Measurements from ENCODE around the gene ATG4C.

The ATG4C gene

DNA sequence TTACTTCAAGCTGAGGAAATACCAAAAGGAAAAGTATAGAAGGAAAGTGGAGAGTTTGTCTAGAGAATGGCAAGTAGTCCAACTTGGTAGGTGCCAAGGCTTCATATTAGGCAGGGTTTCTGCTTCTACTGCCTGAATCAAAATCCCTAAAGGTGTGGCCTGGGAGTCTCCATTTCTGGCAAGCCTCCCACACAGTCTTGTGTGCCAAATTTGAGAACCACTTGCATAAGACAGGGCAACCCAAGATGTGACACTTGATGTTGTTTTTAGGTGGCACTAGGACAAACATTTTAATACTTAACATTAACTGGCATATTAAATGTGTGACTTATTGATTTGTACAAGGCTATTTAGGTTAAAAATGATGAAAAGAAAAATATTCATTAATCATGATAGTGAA, 60.1 kb downstream of the ATG4C start:
- no peaks in the 10 kb centered on the region for H3K9me3 ChIP-seq (ENCODE audit: control insufficient read depth, insufficient read depth, low read depth, low read length)
- H3K4me3 ChIP-seq (ENCODE audit: low read depth, low read length): no peak overlapping the region
- no peaks in the 10 kb centered on the region for H3K36me3 ChIP-seq (ENCODE audit: control insufficient read depth in 2 of 2, insufficient read depth in 1 of 2, low read length in 2 of 2)
- no peaks in the 10 kb centered on the region for H3K4me1 ChIP-seq (ENCODE audit: control insufficient read depth, insufficient read depth, low read length)
- ChIA-PET POLR2A (no interaction called here), CTCF (interaction anchor here (0.6 to 0.7 kb wide), 2 partner anchors 346 to 1002 kb away, joined by 4 to 7 read pairs; no protein-coding TSS in a partner anchor)
- TF ChIP-seq, protein P1, sequence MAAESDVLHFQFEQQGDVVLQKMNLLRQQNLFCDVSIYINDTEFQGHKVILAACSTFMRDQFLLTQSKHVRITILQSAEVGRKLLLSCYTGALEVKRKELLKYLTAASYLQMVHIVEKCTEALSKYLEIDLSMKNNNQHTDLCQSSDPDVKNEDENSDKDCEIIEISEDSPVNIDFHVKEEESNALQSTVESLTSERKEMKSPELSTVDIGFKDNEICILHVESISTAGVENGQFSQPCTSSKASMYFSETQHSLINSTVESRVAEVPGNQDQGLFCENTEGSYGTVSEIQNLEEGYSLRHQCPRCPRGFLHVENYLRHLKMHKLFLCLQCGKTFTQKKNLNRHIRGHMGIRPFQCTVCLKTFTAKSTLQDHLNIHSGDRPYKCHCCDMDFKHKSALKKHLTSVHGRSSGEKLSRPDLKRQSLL (tag by site-specific recombination; IDR thresholded peaks at IDR 0.05): no peak
- TF ChIP-seq WT1 (tag by site-specific recombination; IDR thresholded peaks at IDR 0.05): no peak
- TF ChIP-seq, protein P2, sequence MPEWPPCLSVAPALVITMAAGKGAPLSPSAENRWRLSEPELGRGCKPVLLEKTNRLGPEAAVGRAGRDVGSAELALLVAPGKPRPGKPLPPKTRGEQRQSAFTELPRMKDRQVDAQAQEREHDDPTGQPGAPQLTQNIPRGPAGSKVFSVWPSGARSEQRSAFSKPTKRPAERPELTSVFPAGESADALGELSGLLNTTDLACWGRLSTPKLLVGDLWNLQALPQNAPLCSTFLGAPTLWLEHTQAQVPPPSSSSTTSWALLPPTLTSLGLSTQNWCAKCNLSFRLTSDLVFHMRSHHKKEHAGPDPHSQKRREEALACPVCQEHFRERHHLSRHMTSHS (tag by site-specific recombination; IDR thresholded peaks at IDR 0.05): no peak
- TF ChIP-seq ZNF16 (tag by site-specific recombination; IDR thresholded peaks at IDR 0.05; ENCODE audit: low read depth): no peak
- no peak overlapping the region for H3K27ac ChIP-seq (ENCODE audit: extremely low read depth, low read depth, low read length)

DNA sequence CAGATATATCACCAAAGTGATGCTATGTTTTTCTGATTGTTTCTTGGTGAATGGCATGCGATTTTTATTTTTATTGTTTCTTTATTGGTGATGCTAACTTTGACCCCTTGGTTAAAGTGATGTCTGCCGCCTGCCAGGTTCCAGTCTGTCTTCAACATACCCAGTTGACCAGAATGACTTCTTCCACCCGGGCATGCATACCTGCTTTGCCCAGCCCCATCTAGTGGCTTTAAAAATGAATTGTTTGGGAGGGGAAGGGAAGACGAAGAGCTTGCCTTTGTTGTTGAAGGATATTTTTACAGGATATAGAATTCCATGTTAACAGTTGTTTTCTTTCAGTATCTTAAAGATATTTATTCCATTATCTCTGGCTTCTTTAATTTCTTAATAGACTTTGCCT, 65.1 kb downstream of the ATG4C start:
- CTCF ChIA-PET: interaction anchor here (0.6 to 0.8 kb wide), 3 partner anchors 106 to 410 kb away, joined by 4 to 6 read pairs (median 4); no protein-coding TSS in a partner anchor

DNA sequence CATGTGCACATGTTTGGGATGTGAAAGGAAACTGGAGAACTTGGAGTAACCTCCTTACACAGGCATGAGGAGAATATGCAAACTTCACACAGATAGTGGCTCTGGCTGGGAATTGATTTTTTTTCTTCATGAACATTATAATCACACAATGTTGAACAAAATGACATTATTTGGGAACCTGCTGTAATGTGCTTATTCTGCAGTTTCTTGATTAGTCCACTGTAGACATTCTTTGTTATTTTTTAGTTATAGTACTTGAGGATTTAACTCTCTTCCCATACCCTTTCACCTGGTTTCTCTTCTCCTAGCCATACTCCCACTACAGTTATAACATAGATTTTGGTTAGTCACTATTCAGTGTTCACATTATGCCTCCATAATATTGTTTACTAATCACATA, 68.3 kb downstream of the ATG4C start:
- Histone ChIP-seq H3K27ac (ENCODE audit: extremely low read depth, low read depth, low read length) (no peak overlapping the region), H3K4me1 (ENCODE audit: control insufficient read depth, insufficient read depth, low read length) (no peaks in the 10 kb centered on the region), H3K36me3 (ENCODE audit: control insufficient read depth in 2 of 2, insufficient read depth in 1 of 2, low read length in 2 of 2) (peaks cover 0 to 4% of the 10 kb centered on the region in 2 experiments), H3K9me3 (ENCODE audit: control insufficient read depth, insufficient read depth, low read depth, low read length) (no peaks in the 10 kb centered on the region), H3K4me3 (ENCODE audit: low read depth, low read length) (no peak overlapping the region)
- ChIA-PET CTCF (interaction anchor here (5.4 kb wide), 1 partner anchor 11 kb away, joined by 34 read pairs; no protein-coding TSS in a partner anchor), POLR2A (no interaction called here)
- TF ChIP-seq TRIM28 (IDR thresholded peaks at IDR 0.05; ENCODE audit: borderline replicate concordance, low read length): no peak
- no peak for TF ChIP-seq ZNF585B (tag by site-specific recombination; IDR thresholded peaks at IDR 0.05)
- no peak for TF ChIP-seq BCL11B (tag by site-specific recombination; IDR thresholded peaks at IDR 0.05; ENCODE audit: low read depth)
- TF ChIP-seq MZF1 (tag by site-specific recombination; IDR thresholded peaks at IDR 0.05; ENCODE audit: borderline replicate concordance): no peak
- TF ChIP-seq, protein P3, sequence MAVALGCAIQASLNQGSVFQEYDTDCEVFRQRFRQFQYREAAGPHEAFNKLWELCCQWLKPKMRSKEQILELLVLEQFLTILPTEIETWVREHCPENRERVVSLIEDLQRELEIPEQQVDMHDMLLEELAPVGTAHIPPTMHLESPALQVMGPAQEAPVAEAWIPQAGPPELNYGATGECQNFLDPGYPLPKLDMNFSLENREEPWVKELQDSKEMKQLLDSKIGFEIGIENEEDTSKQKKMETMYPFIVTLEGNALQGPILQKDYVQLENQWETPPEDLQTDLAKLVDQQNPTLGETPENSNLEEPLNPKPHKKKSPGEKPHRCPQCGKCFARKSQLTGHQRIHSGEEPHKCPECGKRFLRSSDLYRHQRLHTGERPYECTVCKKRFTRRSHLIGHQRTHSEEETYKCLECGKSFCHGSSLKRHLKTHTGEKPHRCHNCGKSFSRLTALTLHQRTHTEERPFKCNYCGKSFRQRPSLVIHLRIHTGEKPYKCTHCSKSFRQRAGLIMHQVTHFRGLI (tag by site-specific recombination; IDR thresholded peaks at IDR 0.05): no peak
- no peak for TF ChIP-seq ZNF416 (tag by site-specific recombination; IDR thresholded peaks at IDR 0.05)
- no peak for TF ChIP-seq ZFP3 (tag by site-specific recombination; IDR thresholded peaks at IDR 0.05; ENCODE audit: low read depth)
- TF ChIP-seq ZNF335 (tag by site-specific recombination; conservative IDR thresholded peaks at IDR 0.05): no peak
- no peak for TF ChIP-seq ZNF146 (tag by site-specific recombination; IDR thresholded peaks at IDR 0.05)
- no peak for TF ChIP-seq ZNF677 (tag by site-specific recombination; IDR thresholded peaks at IDR 0.05)
- TF ChIP-seq, protein P1 (tag by site-specific recombination; IDR thresholded peaks at IDR 0.05): no peak
- TF ChIP-seq TCF7L2 (IDR thresholded peaks at IDR 0.05; ENCODE audit: borderline replicate concordance, low read depth, low read length): no peak

More for the DNA sequence above, 65.1 kb downstream of the ATG4C start:
- H3K36me3 ChIP-seq (ENCODE audit: control insufficient read depth in 2 of 2, insufficient read depth in 1 of 2, low read length in 2 of 2): peaks cover 0 to 4% of the 10 kb centered on the region in 2 experiments
- POLR2A ChIA-PET: no interaction called here
- peak; percentile 8; the same call in 1 of the 2 replicates for TF ChIP-seq ZNF654 (tag by site-specific recombination; IDR thresholded peaks at IDR 0.05; ENCODE audit: low read depth)
- no peak for TF ChIP-seq SP7 (tag by site-specific recombination; IDR thresholded peaks at IDR 0.05)
- TF ChIP-seq, protein P4, sequence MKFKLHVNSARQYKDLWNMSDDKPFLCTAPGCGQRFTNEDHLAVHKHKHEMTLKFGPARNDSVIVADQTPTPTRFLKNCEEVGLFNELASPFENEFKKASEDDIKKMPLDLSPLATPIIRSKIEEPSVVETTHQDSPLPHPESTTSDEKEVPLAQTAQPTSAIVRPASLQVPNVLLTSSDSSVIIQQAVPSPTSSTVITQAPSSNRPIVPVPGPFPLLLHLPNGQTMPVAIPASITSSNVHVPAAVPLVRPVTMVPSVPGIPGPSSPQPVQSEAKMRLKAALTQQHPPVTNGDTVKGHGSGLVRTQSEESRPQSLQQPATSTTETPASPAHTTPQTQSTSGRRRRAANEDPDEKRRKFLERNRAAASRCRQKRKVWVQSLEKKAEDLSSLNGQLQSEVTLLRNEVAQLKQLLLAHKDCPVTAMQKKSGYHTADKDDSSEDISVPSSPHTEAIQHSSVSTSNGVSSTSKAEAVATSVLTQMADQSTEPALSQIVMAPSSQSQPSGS (tag by site-specific recombination; IDR thresholded peaks at IDR 0.05; ENCODE audit: low read depth): no peak
- no peak overlapping the region for H3K27ac ChIP-seq (ENCODE audit: extremely low read depth, low read depth, low read length)
- H3K4me3 ChIP-seq (ENCODE audit: low read depth, low read length): no peak overlapping the region
- H3K9me3 ChIP-seq (ENCODE audit: control insufficient read depth, insufficient read depth, low read depth, low read length): no peaks in the 10 kb centered on the region
- no peaks in the 10 kb centered on the region for H3K4me1 ChIP-seq (ENCODE audit: control insufficient read depth, insufficient read depth, low read length)
